Measurements from ENCODE around the gene C19orf67. TPM values are rescaled to one million over a fixed set of nuclear protein-coding genes. Genes with fewer than 3 reads are reported as not detected.

C19orf67 gene
- total RNA-seq, 4 donors from 2014 or later: not detected

DNA sequence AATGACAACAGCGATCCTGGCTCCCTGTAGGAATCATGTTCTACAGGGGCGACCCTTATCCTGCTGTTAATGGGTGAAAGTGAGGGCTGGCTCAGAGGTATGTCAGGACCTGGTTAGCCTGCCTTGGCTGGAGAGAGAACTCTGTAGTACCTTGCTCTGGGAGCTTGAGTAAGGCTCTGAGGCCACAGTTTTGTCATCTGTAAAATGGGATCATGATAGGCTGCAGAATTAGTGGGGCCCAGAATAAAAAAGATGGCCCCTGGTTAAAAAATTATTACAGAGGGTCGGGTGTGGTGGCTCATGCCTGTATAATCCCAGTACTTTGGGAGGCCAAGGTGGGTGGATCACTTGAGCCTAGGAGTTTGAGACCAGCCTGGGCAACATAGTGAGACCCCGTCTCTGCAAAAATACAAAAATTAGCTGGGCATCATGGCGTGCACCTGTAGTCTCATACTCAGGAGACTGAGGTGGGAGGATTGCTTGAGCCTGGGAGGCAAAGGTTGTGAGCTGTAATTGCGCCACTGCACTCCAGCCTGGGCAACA lies 15.5 kb upstream of the C19orf67 start:
- Histone ChIP-seq H3K27me3 (no peaks in the 10 kb centered on the region), H3K9me3 (no peaks in the 10 kb centered on the region), H3K36me3 (peaks cover 72 to 99% (median 94%) of the 10 kb centered on the region in 4 donors), H3K4me3 (no peak overlapping the region), H3K27ac (replicated peaks in 1 of 4) (no peak overlapping the region), H3K4me1 (peaks cover 0 to 14% (median 4%) of the 10 kb centered on the region in 4 donors)
- WGBS: 80% methylated on average over 5 of the region's 6 CpGs
- no peak for DNase-seq (ENCODE audit: extremely low spot score)
- no peak for TF ChIP-seq EP300 (IDR thresholded peaks at IDR 0.05)
- no peak for TF ChIP-seq POLR2AphosphoS5 (IDR thresholded peaks at IDR 0.05)
- TF ChIP-seq POLR2A (IDR thresholded peaks at IDR 0.05; ENCODE audit: low read depth): no peak
- TF ChIP-seq, protein P1, sequence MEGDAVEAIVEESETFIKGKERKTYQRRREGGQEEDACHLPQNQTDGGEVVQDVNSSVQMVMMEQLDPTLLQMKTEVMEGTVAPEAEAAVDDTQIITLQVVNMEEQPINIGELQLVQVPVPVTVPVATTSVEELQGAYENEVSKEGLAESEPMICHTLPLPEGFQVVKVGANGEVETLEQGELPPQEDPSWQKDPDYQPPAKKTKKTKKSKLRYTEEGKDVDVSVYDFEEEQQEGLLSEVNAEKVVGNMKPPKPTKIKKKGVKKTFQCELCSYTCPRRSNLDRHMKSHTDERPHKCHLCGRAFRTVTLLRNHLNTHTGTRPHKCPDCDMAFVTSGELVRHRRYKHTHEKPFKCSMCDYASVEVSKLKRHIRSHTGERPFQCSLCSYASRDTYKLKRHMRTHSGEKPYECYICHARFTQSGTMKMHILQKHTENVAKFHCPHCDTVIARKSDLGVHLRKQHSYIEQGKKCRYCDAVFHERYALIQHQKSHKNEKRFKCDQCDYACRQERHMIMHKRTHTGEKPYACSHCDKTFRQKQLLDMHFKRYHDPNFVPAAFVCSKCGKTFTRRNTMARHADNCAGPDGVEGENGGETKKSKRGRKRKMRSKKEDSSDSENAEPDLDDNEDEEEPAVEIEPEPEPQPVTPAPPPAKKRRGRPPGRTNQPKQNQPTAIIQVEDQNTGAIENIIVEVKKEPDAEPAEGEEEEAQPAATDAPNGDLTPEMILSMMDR (IDR thresholded peaks at IDR 0.05): no peak
- intact Hi-C loops (cut with DNase I): no loop called here

DNA sequence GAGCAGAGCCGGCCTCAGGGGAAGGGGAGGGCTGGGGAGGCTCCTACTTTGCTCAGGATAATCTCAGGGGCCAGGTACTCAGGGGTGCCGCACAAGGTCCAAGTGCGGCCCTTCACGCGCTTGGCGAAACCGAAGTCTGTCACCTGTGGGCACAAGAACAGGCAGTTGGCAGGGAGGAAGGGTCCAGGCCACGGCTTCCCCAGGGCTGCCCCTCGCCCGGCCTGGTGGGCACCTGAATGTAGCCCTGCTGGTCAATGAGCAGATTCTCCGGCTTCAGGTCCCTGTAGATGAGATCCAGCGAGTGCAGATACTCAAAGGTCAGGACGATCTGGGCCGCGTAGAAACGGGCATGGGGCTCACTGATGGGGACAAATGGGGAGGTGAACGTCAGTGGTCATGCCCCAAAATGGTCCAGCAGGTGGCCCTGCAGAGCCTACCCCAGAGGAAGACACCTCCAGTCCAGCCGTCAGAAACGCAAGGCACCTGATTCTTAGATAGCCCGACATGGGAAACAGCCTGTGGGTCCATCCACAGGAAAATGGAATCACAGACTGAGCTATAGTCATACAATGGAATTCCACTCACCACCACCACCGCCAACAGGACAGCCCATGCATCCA lies 12.1 kb upstream of the C19orf67 start:
- no peak overlapping the region for H3K4me3 ChIP-seq
- intact Hi-C loops (cut with DNase I): no loop called here
- TF ChIP-seq POLR2AphosphoS5 (IDR thresholded peaks at IDR 0.05) (no peak), EP300 (IDR thresholded peaks at IDR 0.05) (no peak), POLR2A (IDR thresholded peaks at IDR 0.05; ENCODE audit: low read depth) (no peak)
- TF ChIP-seq, protein P1 (IDR thresholded peaks at IDR 0.05): peak in 2 of 3 experiments; percentile 21 to 26
- 81% methylated on average over 15 of the region's 21 CpGs for WGBS
- H3K4me1 ChIP-seq: peaks cover 0 to 8% (median 3%) of the 10 kb centered on the region in 4 donors
- no peaks in the 10 kb centered on the region for H3K27me3 ChIP-seq
- H3K27ac ChIP-seq (replicated peaks in 1 of 4): no peak overlapping the region
- H3K36me3 ChIP-seq: peaks cover 51 to 76% (median 67%) of the 10 kb centered on the region in 4 donors
- DNase-seq (ENCODE audit: extremely low spot score): no peak
- H3K9me3 ChIP-seq: peaks cover 0 to 10% (median 7%) of the 10 kb centered on the region in 4 donors

DNA sequence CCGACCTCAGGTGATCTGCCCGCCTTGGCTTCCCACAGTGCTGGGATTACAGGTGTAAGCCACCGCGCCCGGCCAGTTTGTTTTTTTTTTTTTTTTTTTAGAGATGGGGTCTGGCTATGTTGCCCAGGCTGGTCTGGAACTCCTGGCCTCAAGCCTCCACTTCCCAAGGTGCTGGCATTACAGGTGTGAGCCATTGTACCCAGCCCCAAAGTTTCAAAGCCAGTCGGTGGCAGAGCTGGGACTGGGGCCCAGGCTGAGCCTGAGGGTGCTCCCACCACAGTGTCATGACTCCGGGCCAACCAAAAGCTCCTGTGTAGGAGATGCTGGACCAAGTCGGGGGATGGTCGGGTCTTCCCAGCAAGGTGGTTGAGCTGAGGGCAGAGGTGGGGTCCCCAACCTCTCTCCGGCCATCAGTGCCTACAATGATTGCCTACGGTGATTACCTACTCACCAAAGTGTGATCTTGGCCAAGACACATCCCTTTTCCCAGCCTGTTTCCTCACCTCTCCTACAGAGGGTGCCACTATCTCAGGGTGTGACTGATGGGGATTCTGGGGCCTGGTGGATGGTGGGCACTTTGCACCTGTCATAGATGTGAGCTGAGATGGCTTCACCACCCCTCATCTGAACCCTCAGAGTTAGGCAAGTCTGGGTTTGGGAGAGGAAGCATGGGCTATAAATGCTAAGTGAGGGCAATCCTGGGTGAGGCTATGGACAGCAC lies 10.8 kb upstream of the C19orf67 start:
- H3K4me1 ChIP-seq: peaks cover 6 to 9% (median 8%) of the 10 kb centered on the region in 4 donors
- H3K27me3 ChIP-seq: no peaks in the 10 kb centered on the region
- WGBS: 95% methylated on average over 6 of the region's 11 CpGs
- H3K9me3 ChIP-seq: peaks cover 0 to 10% (median 7%) of the 10 kb centered on the region in 4 donors
- no peak for DNase-seq (ENCODE audit: extremely low spot score)
- H3K4me3 ChIP-seq: no peak overlapping the region
- H3K27ac ChIP-seq (replicated peaks in 1 of 4): no peak overlapping the region
- TF ChIP-seq, protein P1 (IDR thresholded peaks at IDR 0.05): no peak
- no peak for TF ChIP-seq POLR2A (IDR thresholded peaks at IDR 0.05; ENCODE audit: low read depth)
- TF ChIP-seq EP300 (IDR thresholded peaks at IDR 0.05): no peak
- TF ChIP-seq POLR2AphosphoS5 (IDR thresholded peaks at IDR 0.05): no peak
- intact Hi-C loops (cut with DNase I): no loop called here
- peaks cover 38 to 64% (median 55%) of the 10 kb centered on the region in 4 donors for H3K36me3 ChIP-seq

DNA sequence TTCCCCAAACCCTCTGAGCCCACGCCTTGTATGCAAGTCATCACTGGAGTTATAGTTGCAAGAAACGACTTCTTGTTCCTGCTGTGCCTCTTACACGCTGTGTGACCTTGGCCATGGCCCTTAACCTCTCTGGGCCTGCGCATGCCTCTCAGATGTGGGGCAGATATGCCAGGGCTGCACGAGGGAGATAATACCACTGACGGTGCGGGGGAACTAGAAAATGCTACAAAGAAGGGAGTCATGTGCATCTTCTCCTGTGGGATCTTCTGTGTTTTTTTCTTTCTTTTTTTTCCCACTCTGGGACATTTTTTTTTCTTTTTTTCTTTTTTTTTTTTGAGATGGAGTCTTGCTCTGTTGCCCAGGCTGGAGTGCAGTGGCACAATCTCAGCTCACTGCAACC lies 9.3 kb upstream of the C19orf67 start:
- no peak for TF ChIP-seq POLR2A (IDR thresholded peaks at IDR 0.05; ENCODE audit: low read depth)
- TF ChIP-seq, protein P1 (IDR thresholded peaks at IDR 0.05): no peak
- 86% methylated on average over 7 of the region's 7 CpGs for WGBS
- intact Hi-C loops (cut with DNase I): no loop called here
- Histone ChIP-seq H3K9me3 (peaks cover 0 to 10% (median 7%) of the 10 kb centered on the region in 4 donors), H3K27ac (replicated peaks in 1 of 4) (no peak overlapping the region), H3K27me3 (no peaks in the 10 kb centered on the region), H3K4me1 (peaks cover 8 to 12% (median 9%) of the 10 kb centered on the region in 4 donors), H3K36me3 (peaks cover 25 to 48% (median 40%) of the 10 kb centered on the region in 4 donors), H3K4me3 (no peak overlapping the region)
- DNase-seq (ENCODE audit: extremely low spot score): no peak
